Mesendoderm (in vitro differentiated cells): ENCODE results near the gene FRMD4B.

ENCODE experiments used
- DNase-seq: peaks from one replicate; pipeline ENCODE4 v3.0.0; 2013
- H2AK5ac ChIP-seq: 2 replicates; pipeline ENCODE4 v1.6.1; 2013; ENCODE audit warnings: low read length, inconsistent platforms
- H2BK120ac ChIP-seq: 2 replicates; pipeline ENCODE4 v1.6.1; 2013; ENCODE audit warnings: low read depth, mild to moderate bottlenecking, low read length, moderate library complexity, mixed read lengths
- H2BK15ac ChIP-seq: replicated peaks from 2 replicates; pipeline ENCODE4 v1.6.1; 2013; ENCODE audit warnings: low read depth, mild to moderate bottlenecking, moderate library complexity
- H2BK5ac ChIP-seq: 2 replicates; pipeline ENCODE4 v1.6.1; 2013; ENCODE audit warnings: low read length, inconsistent platforms
- H3K18ac ChIP-seq: 2 replicates; pipeline ENCODE4 v1.6.1; 2013; ENCODE audit warnings: mild to moderate bottlenecking, low read length, mixed read lengths
- H3K23ac ChIP-seq: one replicate; pipeline ENCODE4 v1.6.1; 2013; ENCODE audit warnings: low read length
- H3K27ac ChIP-seq: 2 replicates; pipeline ENCODE4 v1.5.1; 2013; ENCODE audit warnings: low read depth, mild to moderate bottlenecking, inconsistent platforms, low read length, moderate library complexity
- H3K27me3 ChIP-seq: 2 replicates; pipeline ENCODE4 v1.6.1; 2013; ENCODE audit warnings: low read length, control low read depth, mild to moderate bottlenecking, inconsistent platforms; ENCODE audit not compliant: insufficient read depth, poor library complexity
- H3K36me3 ChIP-seq: 2 replicates; pipeline ENCODE4 v1.6.1; 2013; ENCODE audit warnings: low read length, inconsistent platforms; ENCODE audit not compliant: control insufficient read depth, insufficient read depth
- H3K4ac ChIP-seq: one replicate; pipeline ENCODE4 v1.6.1; 2013; ENCODE audit warnings: low read depth, mild to moderate bottlenecking, low read length, moderate library complexity
- H3K4me1 ChIP-seq: 2 replicates; pipeline ENCODE4 v1.6.1; 2013; ENCODE audit warnings: low read depth, low read length, inconsistent platforms; ENCODE audit not compliant: control insufficient read depth
- H3K4me2 ChIP-seq: 2 replicates; pipeline ENCODE4 v1.6.1; 2013; ENCODE audit warnings: low read length
- H3K4me3 ChIP-seq: 2 replicates; pipeline ENCODE4 v1.5.1; 2013; ENCODE audit warnings: mild to moderate bottlenecking, low read length
- H3K56ac ChIP-seq: one replicate; pipeline ENCODE4 v1.6.1; 2013; ENCODE audit warnings: low read length
- H3K79me1 ChIP-seq: 2 replicates; pipeline ENCODE4 v1.6.1; 2013; ENCODE audit warnings: low read length, inconsistent platforms
- H3K79me2 ChIP-seq: 2 replicates; pipeline ENCODE4 v1.6.1; 2013; ENCODE audit warnings: mild to moderate bottlenecking, low read length; ENCODE audit not compliant: control insufficient read depth, insufficient read depth
- H3K9ac ChIP-seq: 2 replicates; pipeline ENCODE4 v1.6.1; 2013; ENCODE audit warnings: low read length, inconsistent platforms
- H4K5ac ChIP-seq: one replicate; pipeline ENCODE4 v1.6.1; 2013; ENCODE audit warnings: low read length
- H4K8ac ChIP-seq: one replicate; pipeline ENCODE4 v1.6.1; 2013; ENCODE audit warnings: low read depth, mild to moderate bottlenecking, control low read depth, low read length, moderate library complexity
- WGBS: extraction: QIAGEN DNeasy Blood & Tissue Kit; methylation state at CpG from one replicate; pipeline ENCODE4 v1.1.7; 2013; ENCODE audit warnings: low lambda C conversion rate, missing lambda C conversion rate; ENCODE audit not compliant: insufficient coverage; ENCODE audit errors: extremely low coverage; 5-methylcytosine and 5-hydroxymethylcytosine counted together

The FRMD4B gene

GRCh38 chr3:69212411-69213160, 173.3 kb downstream of the FRMD4B start:
- H2AK5ac ChIP-seq = no peak overlapping the region
- H4K5ac ChIP-seq = no peak overlapping the region
- no peak overlapping the region for H3K23ac ChIP-seq
- H3K56ac ChIP-seq = no peak overlapping the region
- no CpG with 5 or more reads among the region's 3 CpGs for WGBS
- no peak overlapping the region for H3K4ac ChIP-seq
- H2BK15ac ChIP-seq = no peak overlapping the region
- H2BK5ac ChIP-seq = no peak overlapping the region
- no peaks in the 10 kb centered on the region for H3K36me3 ChIP-seq
- H3K9ac ChIP-seq = no peak overlapping the region
- no peak overlapping the region for H3K27ac ChIP-seq
- H3K4me1 ChIP-seq = no peaks in the 10 kb centered on the region
- H2BK120ac ChIP-seq = no peak overlapping the region
- no peaks in the 10 kb centered on the region for H3K79me1 ChIP-seq
- H3K4me2 ChIP-seq = no peak overlapping the region
- H3K27me3 ChIP-seq = no peaks in the 10 kb centered on the region
- DNase-seq = no peak
- H3K18ac ChIP-seq = no peak overlapping the region
- H3K4me3 ChIP-seq = no peak overlapping the region
- no peak overlapping the region for H4K8ac ChIP-seq
- H3K79me2 ChIP-seq = no peaks in the 10 kb centered on the region

GRCh38 chr3:69210068-69210730, 175.7 kb downstream of the FRMD4B start:
- no peaks in the 10 kb centered on the region for H3K27me3 ChIP-seq
- no CpG with 5 or more reads among the region's 5 CpGs for WGBS
- DNase-seq = no peak

GRCh38 chr3:69209413-69209812, 176.5 kb downstream of the FRMD4B start:
- Histone ChIP-seq H3K4me3 (no peak overlapping the region), H3K23ac (no peak overlapping the region), H3K27me3 (no peaks in the 10 kb centered on the region), H2BK120ac (no peak overlapping the region), H3K4me1 (no peaks in the 10 kb centered on the region), H3K27ac (no peak overlapping the region), H3K79me2 (no peaks in the 10 kb centered on the region), H2BK15ac (no peak overlapping the region), H3K18ac (no peak overlapping the region), H3K79me1 (no peaks in the 10 kb centered on the region), H3K4ac (no peak overlapping the region), H3K4me2 (no peak overlapping the region), H3K36me3 (no peaks in the 10 kb centered on the region), H2BK5ac (no peak overlapping the region), H3K9ac (no peak overlapping the region), H4K8ac (no peak overlapping the region), H3K56ac (no peak overlapping the region), H4K5ac (no peak overlapping the region), H2AK5ac (no peak overlapping the region)
- DNase-seq = no peak

More at GRCh38 chr3:69210068-69210730, 175.7 kb downstream of the FRMD4B start:
- Histone ChIP-seq H2BK15ac (no peak overlapping the region), H3K4me2 (no peak overlapping the region), H3K79me1 (no peaks in the 10 kb centered on the region), H3K36me3 (no peaks in the 10 kb centered on the region), H4K5ac (no peak overlapping the region), H3K79me2 (no peaks in the 10 kb centered on the region), H3K23ac (no peak overlapping the region), H4K8ac (no peak overlapping the region), H3K9ac (no peak overlapping the region), H2BK5ac (no peak overlapping the region), H3K4me1 (no peaks in the 10 kb centered on the region), H3K56ac (no peak overlapping the region), H3K4ac (no peak overlapping the region), H3K4me3 (no peak overlapping the region), H2AK5ac (no peak overlapping the region), H2BK120ac (no peak overlapping the region), H3K27ac (no peak overlapping the region), H3K18ac (no peak overlapping the region)

- no peak overlapping the region for H4K5ac ChIP-seq
- DNase-seq = no peak
- no peaks in the 10 kb centered on the region for H3K4me1 ChIP-seq
- H3K9ac ChIP-seq = no peak overlapping the region
- H3K36me3 ChIP-seq = no peaks in the 10 kb centered on the region
- no peak overlapping the region for H3K18ac ChIP-seq
- no peak overlapping the region for H2BK120ac ChIP-seq
- H3K23ac ChIP-seq = no peak overlapping the region
- H4K8ac ChIP-seq = no peak overlapping the region
- no CpG with 5 or more reads among the region's 1 CpG for WGBS
- no peaks in the 10 kb centered on the region for H3K79me2 ChIP-seq
- no peak overlapping the region for H3K4ac ChIP-seq
- H3K27me3 ChIP-seq = no peaks in the 10 kb centered on the region
- no peak overlapping the region for H2BK15ac ChIP-seq
- no peak overlapping the region for H3K27ac ChIP-seq
- no peak overlapping the region for H3K56ac ChIP-seq
- H3K4me2 ChIP-seq = no peak overlapping the region
- H3K79me1 ChIP-seq = no peaks in the 10 kb centered on the region
- H3K4me3 ChIP-seq = no peak overlapping the region
- no peak overlapping the region for H2AK5ac ChIP-seq
- no peak overlapping the region for H2BK5ac ChIP-seq
These were observed 178.9 kb downstream of the FRMD4B start for GRCh38 chr3:69207031-69207430.

GRCh38 chr3:69205385-69205784, 180.5 kb downstream of the FRMD4B start:
- Histone ChIP-seq H3K4me2 (no peak overlapping the region), H3K27me3 (no peaks in the 10 kb centered on the region), H3K79me1 (no peaks in the 10 kb centered on the region), H3K4ac (no peak overlapping the region), H2BK5ac (no peak overlapping the region), H3K79me2 (no peaks in the 10 kb centered on the region), H2BK120ac (no peak overlapping the region), H3K9ac (no peak overlapping the region), H4K8ac (no peak overlapping the region), H3K18ac (no peak overlapping the region), H3K4me1 (peaks cover 2% of the 10 kb centered on the region), H3K27ac (no peak overlapping the region), H4K5ac (no peak overlapping the region), H2AK5ac (no peak overlapping the region), H2BK15ac (no peak overlapping the region), H3K4me3 (no peak overlapping the region), H3K36me3 (no peaks in the 10 kb centered on the region), H3K23ac (no peak overlapping the region), H3K56ac (no peak overlapping the region)
- DNase-seq = no peak
- no CpG with 5 or more reads among the region's 1 CpG for WGBS
